HCT116 (cell line): ENCODE results near the gene PDCD1LG2. TPM values are rescaled to one million over a fixed set of nuclear protein-coding genes. Genes with fewer than 3 reads are reported as not detected.

Experiments
- ATAC-seq: fragments of 200-7000 bp; cut with Tn5 transposase; 2 replicates; pipeline ENCODE4 v1.9.1; 2020; ENCODE audit warnings: mild to moderate bottlenecking, moderate library complexity
- BruUV-seq: library from RNA; stranded (reverse); fragments of 400-500 nt; replicated peaks from 2 replicates; lab custom pipeline; 2021; lab: Mats Ljungman, UMichigan
- CTCF ChIA-PET: fragments of 300-600 bp; sonication (Branson Sonifier 250); formaldehyde crosslinking; loops from one replicate; lab custom pipeline; 2021; ENCODE audit warnings: antibody characterized with exemption; lab: Charles Lee
- POLR2A ChIA-PET: fragments of 300-600, 350-600 bp; sonication (Branson Sonifier 250); formaldehyde crosslinking; loops from one replicate; lab custom pipeline; 2021; ENCODE audit warnings: antibody characterized with exemption; lab: Charles Lee
- RAD21 ChIA-PET, 2 experiments: fragments of 300-600 bp; sonication (Branson Sonifier 250); formaldehyde crosslinking; loops; one replicate each; lab custom pipeline; 2023; ENCODE audit warnings: low total read pairs in 2 of 2; ENCODE audit not compliant: uncharacterized antibody in 2 of 2, unreplicated experiment in 2 of 2, low non-redundant PET in 1 of 2; lab: Charles Lee
- DNase-seq: peaks from one replicate; pipeline ENCODE4 v3.0.0-alpha.2; 2010; ENCODE audit warnings: low read depth, low spot score
- H2AFZ ChIP-seq: fragments of 200-600 bp; shearing (Covaris generic), sonication (generic); 2 replicates; pipeline ENCODE4 v1.6.1; 2017; ENCODE audit warnings: low read depth, mixed run types, mixed read lengths, antibody characterized with exemption, low read length; ENCODE audit not compliant: poor library complexity, severe bottlenecking
- H3K27ac ChIP-seq: 2 replicates; pipeline ENCODE4 v1.5.1; 2012; ENCODE audit warnings: low read depth, low read length
- H3K27me3 ChIP-seq: fragments of 200-600 bp; sonication (generic); 2 replicates; pipeline ENCODE4 v1.6.1; 2016; ENCODE audit warnings: mixed run types, low read length, mixed read lengths; ENCODE audit not compliant: insufficient read depth
- H3K36me3 ChIP-seq, 2 experiments: fragments of 200-500 bp in 1 of 2; fragments of 200-600 bp in 1 of 2; sonication (Bioruptor generic) in 1 of 2; sonication (generic) in 1 of 2; 2 replicates each; pipeline versions ENCODE4 v1.5.1 to v1.6.1; 2014 to 2016; ENCODE audit warnings: low read length in 2 of 2, inconsistent platforms in 1 of 2, mixed read lengths in 1 of 2, mixed run types in 1 of 2; ENCODE audit not compliant: insufficient read depth in 2 of 2, control insufficient read depth in 1 of 2
- H3K4me1 ChIP-seq, 2 experiments: fragments of 200-600 bp in 1 of 2; sonication (generic) in 1 of 2; 2 replicates each; pipeline versions ENCODE4 v1.5.1 to v1.6.1; 2012 to 2017; ENCODE audit warnings: low read length in 2 of 2, inconsistent platforms in 1 of 2, mild to moderate bottlenecking in 1 of 2, mixed read lengths in 1 of 2, mixed run types in 1 of 2, moderate library complexity in 1 of 2; ENCODE audit not compliant: insufficient read depth in 2 of 2, control insufficient read depth in 1 of 2
- H3K4me2 ChIP-seq: fragments of 200-600 bp; sonication (generic); 2 replicates; pipeline ENCODE4 v1.6.1; 2017; ENCODE audit warnings: mixed run types, low read length, mixed read lengths
- H3K4me3 ChIP-seq, 2 experiments: fragments of 200-600 bp in 1 of 2; sonication (generic) in 1 of 2; replicated peaks in 1 of 2; 2 replicates each; pipeline ENCODE4 v1.5.1; 2011 to 2016; ENCODE audit warnings: low read length in 2 of 2, control low read depth in 1 of 2, low read depth in 1 of 2, mild to moderate bottlenecking in 1 of 2, mixed read lengths in 1 of 2, mixed run types in 1 of 2
- H3K79me2 ChIP-seq: fragments of 200-600 bp; sonication (generic); 2 replicates; pipeline ENCODE4 v1.6.1; 2017; ENCODE audit warnings: mild to moderate bottlenecking, mixed run types, low read length, moderate library complexity, mixed read lengths; ENCODE audit not compliant: insufficient read depth
- H3K9ac ChIP-seq: fragments of 200-600 bp; sonication (generic); 2 replicates; pipeline ENCODE4 v1.6.1; 2016; ENCODE audit warnings: low read length, mixed read lengths
- H3K9me2 ChIP-seq: fragments of 200-600 bp; sonication (generic), shearing (Covaris generic); 2 replicates; pipeline ENCODE4 v1.6.1; 2017; ENCODE audit warnings: mixed run types, mild to moderate bottlenecking, moderate library complexity; ENCODE audit not compliant: insufficient read depth
- H3K9me3 ChIP-seq, 2 experiments: fragments of 200-500 bp in 1 of 2; fragments of 200-600 bp in 1 of 2; sonication (Bioruptor generic) in 1 of 2; sonication (generic) in 1 of 2; 2 replicates each; pipeline ENCODE4 v1.6.1; 2014 to 2017; ENCODE audit warnings: low read length in 2 of 2, mixed read lengths in 2 of 2, inconsistent platforms in 1 of 2, low read depth in 1 of 2, mild to moderate bottlenecking in 1 of 2, mixed run types in 1 of 2, moderate library complexity in 1 of 2; ENCODE audit not compliant: control insufficient read depth in 1 of 2, insufficient read depth in 1 of 2
- H4K20me1 ChIP-seq: fragments of 200-600 bp; sonication (generic), shearing (Covaris generic); 2 replicates; pipeline ENCODE4 v1.6.1; 2017; ENCODE audit warnings: mixed run types, mild to moderate bottlenecking, moderate library complexity; ENCODE audit not compliant: insufficient read depth
- CBX3 ChIP-seq: IDR thresholded peaks from 2 replicates; pipeline ENCODE4 v1.6.1; 2012; ENCODE audit warnings: low read depth
- ELF1 ChIP-seq: IDR thresholded peaks from 2 replicates; pipeline ENCODE4 v1.6.1; 2012; ENCODE audit warnings: low read depth, borderline replicate concordance
- EZH2 ChIP-seq: fragments of 200-600 bp; sonication (generic); IDR thresholded peaks from 2 replicates; pipeline ENCODE4 v1.6.1; 2017; ENCODE audit warnings: antibody characterized with exemption, mixed run types
- EZH2phosphoT487 ChIP-seq: fragments of 200-600 bp; IDR thresholded peaks from 2 replicates; pipeline ENCODE4 v1.6.1; 2018; ENCODE audit warnings: antibody characterized with exemption, borderline replicate concordance
- FOSL1 ChIP-seq: IDR thresholded peaks from 2 replicates; pipeline ENCODE4 v1.6.1; 2012; ENCODE audit warnings: low read depth
- POLR2AphosphoS5 ChIP-seq: IDR thresholded peaks from 2 replicates; pipeline ENCODE4 v1.6.1; 2011; ENCODE audit warnings: mild to moderate bottlenecking, low read depth, low read length, moderate library complexity
- SIN3A ChIP-seq: IDR thresholded peaks from 2 replicates; pipeline ENCODE4 v1.6.1; 2012; ENCODE audit warnings: low read depth
- SP1 ChIP-seq: IDR thresholded peaks from 2 replicates; pipeline ENCODE4 v1.6.1; 2012; ENCODE audit warnings: low read depth
- SRF ChIP-seq: IDR thresholded peaks from 2 replicates; pipeline ENCODE4 v1.6.1; 2012; ENCODE audit warnings: low read depth
- TCF7L2 ChIP-seq: IDR thresholded peaks from 2 replicates; pipeline ENCODE4 v1.7.0; 2011; ENCODE audit warnings: borderline replicate concordance, inconsistent platforms; ENCODE audit not compliant: insufficient read depth, insufficient read length; ENCODE audit errors: extremely low read depth
- intact Hi-C: fragments of 100-400 bp; cut with micrococcal nuclease; formaldehyde crosslinking; loops from 2 replicates; pipeline ENCODE4 v1.10.0; 2022
- total RNA-seq: library from RNA; stranded (reverse); gene quantifications from one replicate; pipeline ENCODE4 v1.2.1, GENCODE V29; 2021; ENCODE audit not compliant: unreplicated experiment
- TF ChIP-seq, protein P1 (sequence below): IDR thresholded peaks from 2 replicates; pipeline ENCODE4 v1.6.1; 2011; ENCODE audit warnings: mild to moderate bottlenecking, low read length, moderate library complexity; ENCODE audit not compliant: insufficient replicate concordance; ENCODE audit errors: extremely low read depth
- TF ChIP-seq, protein P2 (sequence below), 3 experiments: fragments of 200-600 bp in 1 of 3; sonication (generic) in 1 of 3; IDR thresholded peaks in 2 of 3; conservative IDR thresholded peaks in 1 of 3; 2 replicates each; pipeline ENCODE4 v1.5.1; 2012 to 2017; ENCODE audit warnings: low read depth in 2 of 3, low read length in 2 of 3, antibody characterized with exemption in 1 of 3, borderline replicate concordance in 1 of 3, control low read depth in 1 of 3, mild to moderate bottlenecking in 1 of 3, mixed read lengths in 1 of 3, mixed run types in 1 of 3, moderate library complexity in 1 of 3; ENCODE audit not compliant: insufficient read depth in 1 of 3

PDCD1LG2 gene
- total RNA-seq, 1 experiment from 2014 or later: not detected

GRCh38 chr9:5515261-5515650 is 4.9 kb downstream of the PDCD1LG2 start:
- no peak for ATAC-seq
- Histone ChIP-seq H3K4me2 (no peak overlapping the region), H2AFZ (no peak overlapping the region), H3K4me3 (no peak overlapping the region), H3K27me3 (no peaks in the 10 kb centered on the region), H4K20me1 (no peaks in the 10 kb centered on the region), H3K9me2 (no peaks in the 10 kb centered on the region), H3K79me2 (no peaks in the 10 kb centered on the region), H3K9me3 (no peaks in the 10 kb centered on the region), H3K27ac (no peak overlapping the region), H3K4me1 (peaks cover 0 to 7% of the 10 kb centered on the region in 2 experiments; a peak in 2 of 4 replicates)
- DNase-seq: no peak
- RAD21 ChIA-PET: no interaction called here
- no TSS peak for BruUV-seq
- CTCF ChIA-PET: no interaction called here
- POLR2A ChIA-PET: no interaction called here
- TF ChIP-seq, protein P1, sequence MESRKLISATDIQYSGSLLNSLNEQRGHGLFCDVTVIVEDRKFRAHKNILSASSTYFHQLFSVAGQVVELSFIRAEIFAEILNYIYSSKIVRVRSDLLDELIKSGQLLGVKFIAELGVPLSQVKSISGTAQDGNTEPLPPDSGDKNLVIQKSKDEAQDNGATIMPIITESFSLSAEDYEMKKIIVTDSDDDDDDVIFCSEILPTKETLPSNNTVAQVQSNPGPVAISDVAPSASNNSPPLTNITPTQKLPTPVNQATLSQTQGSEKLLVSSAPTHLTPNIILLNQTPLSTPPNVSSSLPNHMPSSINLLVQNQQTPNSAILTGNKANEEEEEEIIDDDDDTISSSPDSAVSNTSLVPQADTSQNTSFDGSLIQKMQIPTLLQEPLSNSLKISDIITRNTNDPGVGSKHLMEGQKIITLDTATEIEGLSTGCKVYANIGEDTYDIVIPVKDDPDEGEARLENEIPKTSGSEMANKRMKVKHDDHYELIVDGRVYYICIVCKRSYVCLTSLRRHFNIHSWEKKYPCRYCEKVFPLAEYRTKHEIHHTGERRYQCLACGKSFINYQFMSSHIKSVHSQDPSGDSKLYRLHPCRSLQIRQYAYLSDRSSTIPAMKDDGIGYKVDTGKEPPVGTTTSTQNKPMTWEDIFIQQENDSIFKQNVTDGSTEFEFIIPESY: no peak
- TF ChIP-seq EZH2phosphoT487 (no peak), FOSL1 (no peak), SIN3A (no peak), SP1 (no peak), EZH2 (no peak), TCF7L2 (no peak), SRF (no peak), CBX3 (no peak), POLR2AphosphoS5 (no peak), ELF1 (no peak)
- TF ChIP-seq, protein P2, sequence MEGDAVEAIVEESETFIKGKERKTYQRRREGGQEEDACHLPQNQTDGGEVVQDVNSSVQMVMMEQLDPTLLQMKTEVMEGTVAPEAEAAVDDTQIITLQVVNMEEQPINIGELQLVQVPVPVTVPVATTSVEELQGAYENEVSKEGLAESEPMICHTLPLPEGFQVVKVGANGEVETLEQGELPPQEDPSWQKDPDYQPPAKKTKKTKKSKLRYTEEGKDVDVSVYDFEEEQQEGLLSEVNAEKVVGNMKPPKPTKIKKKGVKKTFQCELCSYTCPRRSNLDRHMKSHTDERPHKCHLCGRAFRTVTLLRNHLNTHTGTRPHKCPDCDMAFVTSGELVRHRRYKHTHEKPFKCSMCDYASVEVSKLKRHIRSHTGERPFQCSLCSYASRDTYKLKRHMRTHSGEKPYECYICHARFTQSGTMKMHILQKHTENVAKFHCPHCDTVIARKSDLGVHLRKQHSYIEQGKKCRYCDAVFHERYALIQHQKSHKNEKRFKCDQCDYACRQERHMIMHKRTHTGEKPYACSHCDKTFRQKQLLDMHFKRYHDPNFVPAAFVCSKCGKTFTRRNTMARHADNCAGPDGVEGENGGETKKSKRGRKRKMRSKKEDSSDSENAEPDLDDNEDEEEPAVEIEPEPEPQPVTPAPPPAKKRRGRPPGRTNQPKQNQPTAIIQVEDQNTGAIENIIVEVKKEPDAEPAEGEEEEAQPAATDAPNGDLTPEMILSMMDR (IDR thresholded peaks at IDR 0.05 in 2 of 3, conservative IDR thresholded peaks at IDR 0.05 in 1 of 3; ENCODE audit: borderline replicate concordance in 1 of 3, insufficient read depth in 1 of 3, low read depth in 2 of 3, low read length in 2 of 3): no peak
- TF ChIP-seq, all 23 proteins: peak for 0
- intact Hi-C loops: loop anchor here (10.0 kb wide), 1 partner anchor 60 kb away; no protein-coding TSS in a partner anchor
- Histone ChIP-seq H3K9ac (no peak overlapping the region), H3K36me3 (no peaks in the 10 kb centered on the region)
